Memory B cell (primary cell): Measurements from ENCODE around the gene ABHD14A.

Experiments used
- ATAC-seq: fragments of 150-1000 bp; cut with Tn5 transposase; 2 replicates; pipeline ENCODE4 v1.10.0; 2021; ENCODE audit warnings: low read depth, mild to moderate bottlenecking, moderate library complexity
- DNase-seq, 2 donors: peaks; one replicate each; pipeline ENCODE4 v3.0.0; 2022; ENCODE audit warnings: low spot score in 2 of 2
- H3K27ac Mint-ChIP-seq: one replicate; pipeline ENCODE4 v1.8.0; 2022; ENCODE audit warnings: mild to moderate bottlenecking, moderate library complexity, mixed read lengths
- H3K27me3 Mint-ChIP-seq: one replicate; pipeline ENCODE4 v1.8.0; 2022; ENCODE audit warnings: mixed read lengths
- H3K36me3 Mint-ChIP-seq: one replicate; pipeline ENCODE4 v1.8.0; 2022; ENCODE audit warnings: mild to moderate bottlenecking, mixed read lengths
- H3K4me1 Mint-ChIP-seq: one replicate; pipeline ENCODE4 v1.8.0; 2022; ENCODE audit warnings: mixed read lengths
- H3K4me3 Mint-ChIP-seq: one replicate; pipeline ENCODE4 v1.8.0; 2022; ENCODE audit warnings: mild to moderate bottlenecking, moderate library complexity, mixed read lengths
- H3K9me3 Mint-ChIP-seq: one replicate; pipeline ENCODE4 v1.8.0; 2022; ENCODE audit warnings: mixed read lengths

The ABHD14A gene

DNA sequence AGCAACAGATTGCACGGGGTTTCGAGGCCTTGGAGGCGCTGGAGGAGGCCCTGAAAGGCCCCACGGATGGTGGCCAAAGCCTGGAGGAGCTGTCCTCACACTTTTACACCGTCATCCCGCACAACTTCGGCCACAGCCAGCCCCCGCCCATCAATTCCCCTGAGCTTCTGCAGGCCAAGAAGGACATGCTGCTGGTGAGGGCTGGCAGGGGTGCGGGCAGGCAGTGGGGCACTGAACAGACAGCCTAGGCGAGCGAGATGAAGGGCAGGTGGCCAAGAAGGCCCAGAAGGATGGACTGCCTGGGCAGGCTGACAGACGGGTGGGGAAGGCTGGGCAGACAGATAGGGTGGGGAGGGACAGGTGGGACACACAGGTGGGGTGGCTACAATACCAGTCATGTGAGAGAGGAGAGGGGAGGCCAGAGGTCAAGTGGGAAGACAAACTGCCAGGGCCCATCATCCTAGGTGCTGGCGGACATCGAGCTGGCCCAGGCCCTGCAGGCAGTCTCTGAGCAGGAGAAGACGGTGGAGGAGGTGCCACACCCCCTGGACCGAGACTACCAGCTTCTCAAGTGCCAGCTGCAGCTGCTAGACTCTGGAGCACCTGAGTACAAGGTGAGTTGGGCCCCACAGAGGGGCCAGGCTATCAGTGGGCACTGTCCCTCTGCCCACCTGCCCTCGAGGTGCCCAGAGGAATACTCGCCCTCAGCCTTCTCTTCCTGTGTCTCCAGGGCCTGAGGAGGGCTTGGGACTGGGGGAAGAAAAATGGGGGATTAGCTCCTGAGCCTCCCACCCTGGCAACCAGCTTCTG is 29.6 kb upstream of the ABHD14A start:
- ATAC-seq = no peak
- no peaks in the 10 kb centered on the region for H3K27me3 Mint-ChIP-seq

DNA sequence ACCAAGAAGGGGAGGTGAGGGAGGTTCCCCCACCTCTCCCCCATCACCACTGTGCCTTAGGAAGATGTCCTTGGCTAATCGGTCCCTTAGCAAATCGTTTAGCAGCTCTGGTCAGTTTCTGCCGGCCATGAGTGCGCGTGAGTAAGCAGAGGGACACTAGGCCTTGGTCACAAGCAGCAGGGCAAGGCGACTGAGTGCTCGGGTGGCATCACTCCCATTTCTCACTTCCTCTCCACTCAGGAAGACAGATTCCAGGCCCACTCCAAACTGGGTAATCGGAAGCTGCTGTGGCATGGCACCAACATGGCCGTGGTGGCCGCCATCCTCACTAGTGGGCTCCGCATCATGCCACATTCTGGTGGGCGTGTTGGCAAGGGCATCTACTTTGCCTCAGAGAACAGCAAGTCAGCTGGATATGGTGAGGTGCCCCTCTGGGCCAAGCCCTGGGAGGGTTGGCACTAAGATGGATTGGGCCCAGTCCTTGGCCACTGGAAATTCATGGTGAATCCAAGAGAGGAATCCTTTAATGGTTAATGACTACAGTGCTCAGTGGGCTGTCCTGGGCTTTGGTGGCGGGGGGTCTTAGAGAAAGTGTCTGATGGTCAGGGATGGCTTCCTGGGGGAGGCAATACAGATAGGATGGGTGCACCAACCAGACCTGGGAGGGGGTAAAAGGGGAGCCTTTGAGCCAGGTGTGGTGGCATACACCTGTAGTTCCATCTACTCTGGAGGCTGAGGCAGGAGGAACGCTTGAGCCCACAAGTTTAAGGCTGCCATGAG is 28.7 kb upstream of the ABHD14A start:
- Mint-ChIP-seq H3K36me3 (peaks cover 8% of the 10 kb centered on the region), H3K27me3 (no peaks in the 10 kb centered on the region), H3K27ac (no peak overlapping the region), H3K4me3 (no peak overlapping the region), H3K4me1 (peaks cover 3% of the 10 kb centered on the region), H3K9me3 (no peaks in the 10 kb centered on the region)
- DNase-seq (no peak), ATAC-seq (no peak)

More for the DNA sequence above, 29.6 kb upstream of the ABHD14A start:
- Mint-ChIP-seq H3K4me3 (no peak overlapping the region), H3K27ac (no peak overlapping the region), H3K9me3 (no peaks in the 10 kb centered on the region), H3K36me3 (peaks cover 8% of the 10 kb centered on the region), H3K4me1 (peaks cover 9% of the 10 kb centered on the region)
- DNase-seq = no peak

DNA sequence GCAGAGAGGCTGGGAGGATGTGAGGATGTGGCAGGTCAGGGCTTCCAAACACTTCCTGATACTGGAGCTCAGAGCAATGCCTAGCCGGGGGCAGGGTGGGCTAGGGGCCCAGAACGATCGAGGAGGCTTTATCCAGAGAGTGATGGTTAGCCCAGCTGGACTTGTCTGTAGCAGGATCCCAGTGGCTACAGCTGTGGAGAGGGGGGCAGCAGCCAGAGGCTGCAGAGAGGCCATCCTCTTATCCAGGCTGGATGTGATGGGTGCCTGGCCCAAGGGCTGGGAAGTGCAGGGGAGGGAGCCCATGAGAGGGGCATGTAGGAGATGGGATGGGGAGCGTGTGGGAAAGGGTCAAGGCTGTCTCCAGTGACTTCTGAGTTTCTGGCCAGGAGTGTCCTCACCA is 28.1 kb upstream of the ABHD14A start:
- Mint-ChIP-seq H3K9me3 (no peaks in the 10 kb centered on the region), H3K27ac (no peak overlapping the region), H3K4me3 (no peak overlapping the region), H3K27me3 (no peaks in the 10 kb centered on the region), H3K4me1 (peaks cover 3% of the 10 kb centered on the region), H3K36me3 (peaks cover 10% of the 10 kb centered on the region)
- DNase-seq (no peak), ATAC-seq (no peak)

DNA sequence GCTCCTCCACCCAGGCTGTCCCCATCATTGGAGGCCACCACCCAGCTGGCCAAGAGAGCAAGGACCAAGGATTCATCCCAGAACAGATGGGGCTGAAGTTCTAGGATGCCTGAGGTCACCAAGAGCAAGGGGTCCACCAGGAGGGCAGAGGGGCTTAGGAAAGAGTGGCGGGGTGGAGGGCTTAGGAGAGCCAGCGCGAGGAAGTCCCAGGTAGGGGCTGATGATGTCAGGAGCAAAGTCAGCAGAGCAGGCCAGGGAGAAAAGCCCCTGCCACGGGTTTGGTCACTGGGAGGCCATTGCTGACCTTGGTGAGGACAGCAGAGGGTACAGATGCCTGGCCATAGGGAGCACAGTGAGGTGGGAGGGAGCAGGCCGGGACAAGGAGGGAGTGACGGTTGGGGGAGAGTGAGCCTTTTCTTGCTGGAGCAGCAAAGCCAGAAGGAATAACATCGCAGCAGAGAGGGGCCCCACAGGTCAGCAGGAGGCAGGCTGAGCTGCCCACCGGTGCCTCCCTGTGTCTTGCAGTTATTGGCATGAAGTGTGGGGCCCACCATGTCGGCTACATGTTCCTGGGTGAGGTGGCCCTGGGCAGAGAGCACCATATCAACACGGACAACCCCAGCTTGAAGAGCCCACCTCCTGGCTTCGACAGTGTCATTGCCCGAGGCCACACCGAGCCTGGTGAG is 27.5 kb upstream of the ABHD14A start:
- Mint-ChIP-seq H3K27ac (no peak overlapping the region), H3K27me3 (peaks cover 2% of the 10 kb centered on the region), H3K4me3 (no peak overlapping the region), H3K4me1 (peaks cover 3% of the 10 kb centered on the region), H3K36me3 (peaks cover 12% of the 10 kb centered on the region), H3K9me3 (no peaks in the 10 kb centered on the region)
- ATAC-seq (no peak), DNase-seq (no peak)

- Mint-ChIP-seq H3K36me3 (peaks cover 12% of the 10 kb centered on the region), H3K27ac (no peak overlapping the region), H3K4me1 (no peaks in the 10 kb centered on the region), H3K27me3 (peaks cover 3% of the 10 kb centered on the region), H3K4me3 (no peak overlapping the region), H3K9me3 (no peaks in the 10 kb centered on the region)
- ATAC-seq (no peak), DNase-seq (no peak)
Measured at GRCh38 chr3:51948016-51948580, 26.8 kb upstream of the ABHD14A start.

- ATAC-seq = no peak
- no peak for DNase-seq
- H3K4me3 Mint-ChIP-seq = no peak overlapping the region
- H3K27ac Mint-ChIP-seq = no peak overlapping the region
- H3K4me1 Mint-ChIP-seq = peaks cover 3% of the 10 kb centered on the region
- peaks cover 10% of the 10 kb centered on the region for H3K27me3 Mint-ChIP-seq
- peaks cover 12% of the 10 kb centered on the region for H3K36me3 Mint-ChIP-seq
- no peaks in the 10 kb centered on the region for H3K9me3 Mint-ChIP-seq
Measured at GRCh38 chr3:51949121-51949520, 25.7 kb upstream of the ABHD14A start.

GRCh38 chr3:51950899-51951298 is 24.0 kb upstream of the ABHD14A start:
- Mint-ChIP-seq H3K27me3 (peaks cover 11% of the 10 kb centered on the region), H3K9me3 (no peaks in the 10 kb centered on the region), H3K4me3 (no peak overlapping the region), H3K4me1 (peaks cover 3% of the 10 kb centered on the region), H3K27ac (no peak overlapping the region), H3K36me3 (peaks cover 9% of the 10 kb centered on the region)
- DNase-seq = no peak
- ATAC-seq = no peak

DNA sequence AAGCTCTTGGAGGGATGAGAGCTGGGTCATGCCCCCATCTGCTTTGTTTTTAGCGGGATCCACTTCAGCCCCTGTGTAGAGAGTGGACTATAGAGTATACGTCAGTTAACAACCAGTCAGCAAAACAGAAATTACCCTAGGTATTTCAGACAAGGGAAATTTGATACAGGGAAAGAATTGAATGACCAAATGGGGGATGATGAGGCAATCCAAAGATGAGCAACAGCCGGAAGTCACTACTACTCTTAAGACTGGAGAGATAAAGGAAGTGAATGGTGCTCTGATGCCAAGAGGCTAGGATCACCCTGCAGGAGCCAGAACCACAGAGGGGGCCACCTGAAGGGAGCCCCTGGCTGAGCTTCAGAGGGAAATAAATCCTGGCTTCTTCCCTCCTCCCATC is 21.4 kb upstream of the ABHD14A start:
- Mint-ChIP-seq H3K4me1 (peaks cover 5% of the 10 kb centered on the region), H3K4me3 (no peak overlapping the region), H3K9me3 (no peaks in the 10 kb centered on the region), H3K27me3 (peaks cover 11% of the 10 kb centered on the region), H3K27ac (no peak overlapping the region), H3K36me3 (peaks cover 9% of the 10 kb centered on the region)
- DNase-seq (no peak), ATAC-seq (no peak)

GRCh38 chr3:51954105-51954504 is 20.8 kb upstream of the ABHD14A start:
- peaks cover 10% of the 10 kb centered on the region for H3K36me3 Mint-ChIP-seq
- H3K9me3 Mint-ChIP-seq = no peaks in the 10 kb centered on the region
- ATAC-seq = no peak
- H3K27ac Mint-ChIP-seq = no peak overlapping the region
- peaks cover 11% of the 10 kb centered on the region for H3K27me3 Mint-ChIP-seq
- peaks cover 5% of the 10 kb centered on the region for H3K4me1 Mint-ChIP-seq
- no peak for DNase-seq
- no peak overlapping the region for H3K4me3 Mint-ChIP-seq

DNA sequence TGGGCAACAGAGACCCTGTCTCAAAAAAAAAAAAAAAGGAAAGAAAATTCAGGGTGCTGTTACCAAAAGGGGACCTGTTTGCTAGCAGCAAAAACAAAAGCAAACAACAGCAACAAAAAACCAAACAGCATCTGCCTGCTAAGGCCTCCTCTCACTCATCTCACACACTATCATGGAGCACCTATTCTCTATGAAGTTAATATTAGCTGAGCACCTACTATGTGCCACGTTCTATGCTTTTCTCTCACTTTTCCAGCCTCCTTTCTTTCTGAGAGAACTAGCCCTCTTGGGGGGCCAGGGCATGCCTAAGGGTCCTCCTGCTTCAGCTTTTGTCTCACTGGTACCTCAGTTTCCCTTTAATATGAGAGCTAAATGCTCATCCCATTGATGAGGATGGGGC is 20.2 kb upstream of the ABHD14A start:
- peaks cover 5% of the 10 kb centered on the region for H3K4me1 Mint-ChIP-seq
- ATAC-seq (no peak), DNase-seq (no peak)
- H3K4me3 Mint-ChIP-seq = peak overlapping the region; percentile 31
- peaks cover 11% of the 10 kb centered on the region for H3K27me3 Mint-ChIP-seq
- H3K27ac Mint-ChIP-seq = no peak overlapping the region
- H3K9me3 Mint-ChIP-seq = no peaks in the 10 kb centered on the region
- H3K36me3 Mint-ChIP-seq = peaks cover 10% of the 10 kb centered on the region

- DNase-seq (no peak), ATAC-seq (no peak)
- Mint-ChIP-seq H3K4me1 (peaks cover 5% of the 10 kb centered on the region), H3K36me3 (peaks cover 10% of the 10 kb centered on the region), H3K9me3 (no peaks in the 10 kb centered on the region), H3K27ac (no peak within 1 kb of the TSS), H3K27me3 (peaks cover 11% of the 10 kb centered on the region), H3K4me3 (peak within 1 kb of the TSS; percentile 74)
Measured at GRCh38 chr3:51955175-51955892, 19.5 kb upstream of the ABHD14A start, which contains the start of gene GPR62. Gene GPR62 (plus strand): TSS chr3:51955381. CDS start chr3:51955653, 272 bp downstream.

GRCh38 chr3:51955893-51956770 is 18.7 kb upstream of the ABHD14A start:
- Mint-ChIP-seq H3K4me3 (peak overlapping the region; percentile 74), H3K4me1 (peaks cover 5% of the 10 kb centered on the region), H3K36me3 (peaks cover 10% of the 10 kb centered on the region), H3K27ac (no peak overlapping the region), H3K9me3 (no peaks in the 10 kb centered on the region), H3K27me3 (peaks cover 11% of the 10 kb centered on the region)
- DNase-seq = peak in 1 of 2 donors; percentile 52
- ATAC-seq = peak; percentile 75
